Fibroblast of pulmonary artery (primary cell): ENCODE data around the gene CTBP2.

Experiments
- DNase-seq: peaks from one replicate; pipeline ENCODE4 v3.0.0-alpha.2; 2010; ENCODE audit warnings: low read depth
- H3K4me3 ChIP-seq: replicated peaks from 2 replicates; pipeline ENCODE4 v1.5.1; 2011; ENCODE audit warnings: low read depth, mild to moderate bottlenecking, control low read depth, low read length, moderate library complexity
- CTCF ChIP-seq: IDR thresholded peaks from 2 replicates; pipeline ENCODE4 v1.5.1; 2011; ENCODE audit warnings: mild to moderate bottlenecking, control low read depth, low read length, inconsistent platforms; ENCODE audit errors: missing control alignments

CTBP2 gene

GRCh38 chr10:125001313-125002046 lies 158.9 kb downstream of the CTBP2 start:
- no peak for DNase-seq
- no peak for TF ChIP-seq CTCF
- no peak overlapping the region for H3K4me3 ChIP-seq

DNA sequence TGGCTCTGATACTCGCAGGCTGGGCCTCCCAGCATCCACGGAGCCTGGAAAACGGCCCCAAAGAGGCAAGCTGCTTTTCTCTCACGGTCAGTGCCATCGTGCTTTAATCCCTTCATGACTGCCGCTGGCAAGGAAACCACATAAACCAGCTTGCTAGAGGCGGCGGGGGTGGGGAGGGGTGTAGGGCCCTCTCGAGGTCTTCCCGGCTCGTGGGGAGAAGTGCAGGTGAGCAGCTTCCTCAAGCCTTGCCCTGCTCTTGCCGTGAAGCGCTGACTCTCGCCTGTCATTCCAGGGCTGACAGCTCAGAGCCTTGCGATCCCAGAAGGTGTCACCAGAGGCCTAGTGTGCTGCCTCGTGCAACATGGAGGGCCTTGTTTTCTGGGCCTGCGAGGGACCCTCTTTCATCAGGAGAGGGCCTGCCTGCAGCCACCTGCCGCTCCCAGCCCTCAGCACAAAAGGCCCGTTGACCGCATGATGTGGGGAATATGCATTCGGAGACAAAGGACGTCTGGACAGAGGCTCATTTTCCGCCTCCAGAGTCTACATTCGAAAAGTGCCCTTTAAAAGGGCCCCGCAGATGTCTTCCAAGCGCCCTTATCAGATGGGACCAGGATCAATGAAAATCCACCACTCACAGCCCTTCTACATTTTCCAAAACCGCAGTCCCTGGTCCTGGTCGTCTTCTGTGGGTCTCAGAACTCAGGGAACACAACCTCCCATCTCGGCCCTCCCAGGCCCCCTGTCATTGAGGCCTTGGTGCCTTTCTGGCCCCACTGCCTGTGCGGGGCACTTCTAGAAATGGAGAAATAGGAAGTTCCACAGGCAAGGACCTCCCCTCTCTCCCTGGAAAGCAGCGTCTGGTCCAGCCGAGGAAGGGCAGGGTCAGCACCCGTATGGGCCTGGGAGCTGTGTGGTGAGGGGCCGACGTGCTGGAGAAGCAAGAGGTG lies 159.7 kb downstream of the CTBP2 start:
- H3K4me3 ChIP-seq, result no peak overlapping the region
- no peak for TF ChIP-seq CTCF
- DNase-seq, result no peak

GRCh38 chr10:124999433-125000365 lies 160.7 kb downstream of the CTBP2 start:
- TF ChIP-seq CTCF, result no peak
- no peak overlapping the region for H3K4me3 ChIP-seq
- DNase-seq, result peak; percentile 85

- no peak for DNase-seq
- no peak overlapping the region for H3K4me3 ChIP-seq
- TF ChIP-seq CTCF, result no peak
These were observed 161.6 kb downstream of the CTBP2 start for GRCh38 chr10:124998624-124999291.

GRCh38 chr10:124997771-124998623 lies 162.4 kb downstream of the CTBP2 start:
- H3K4me3 ChIP-seq, result no peak overlapping the region
- no peak for DNase-seq
- TF ChIP-seq CTCF, result no peak
